GM12878 (cell line): Measurements from ENCODE around the gene TPST1.

Experiments used
- BACH1 ChIP-seq: fragments of 450-650 bp; IDR thresholded peaks from 2 replicates; pipeline ENCODE4 v1.6.1; 2017; ENCODE audit warnings: mild to moderate bottlenecking, borderline replicate concordance
- CTCF ChIP-seq, 3 experiments: IDR thresholded peaks in 2 of 3; conservative IDR thresholded peaks in 1 of 3; 2 replicates each; pipeline ENCODE4 v1.5.1; 2011; ENCODE audit warnings: low read depth in 3 of 3, low read length in 3 of 3, mild to moderate bottlenecking in 3 of 3, control low read depth in 2 of 3, moderate library complexity in 2 of 3, inconsistent platforms in 1 of 3, mixed read lengths in 1 of 3; ENCODE audit not compliant: control insufficient read depth in 2 of 3, insufficient read depth in 1 of 3; ENCODE audit errors: extremely low read depth in 1 of 3
- JUND ChIP-seq: IDR thresholded peaks from 2 replicates; pipeline ENCODE4 v1.6.1; 2012; ENCODE audit warnings: low read depth, mild to moderate bottlenecking, low read length, improper control_type of control experiment, moderate library complexity
- LARP7 ChIP-seq: fragments of 450-650 bp; IDR thresholded peaks from 2 replicates; pipeline ENCODE4 v1.6.1; 2017; ENCODE audit warnings: mild to moderate bottlenecking
- MTA2 ChIP-seq: fragments of 450-650 bp; IDR thresholded peaks from 2 replicates; pipeline ENCODE4 v1.6.1; 2016; ENCODE audit warnings: low read depth, mild to moderate bottlenecking, moderate library complexity
- NBN ChIP-seq: fragments of 450-650 bp; IDR thresholded peaks from 2 replicates; pipeline ENCODE4 v1.6.1; 2016
- PAX5 ChIP-seq: IDR thresholded peaks from 2 replicates; pipeline ENCODE4 v1.6.1; 2011; ENCODE audit warnings: low read depth, low read length, borderline replicate concordance
- PML ChIP-seq: IDR thresholded peaks from 2 replicates; pipeline ENCODE4 v1.6.1; 2012; ENCODE audit warnings: low read length, inconsistent platforms
- RCOR1 ChIP-seq: conservative IDR thresholded peaks from 2 replicates; pipeline ENCODE4 v1.6.1; 2012; ENCODE audit warnings: low read depth, low read length, improper control_type of control experiment
- REST ChIP-seq: IDR thresholded peaks from 2 replicates; pipeline ENCODE4 v1.6.1; 2012; ENCODE audit warnings: mild to moderate bottlenecking, low read depth, low read length
- RFX5 ChIP-seq: IDR thresholded peaks from 2 replicates; pipeline ENCODE4 v1.6.1; 2011; ENCODE audit warnings: low read depth, low read length, improper control_type of control experiment
- USF1 ChIP-seq: IDR thresholded peaks from 2 replicates; pipeline ENCODE4 v1.6.1; 2011; ENCODE audit warnings: borderline replicate concordance, low read depth, mild to moderate bottlenecking, moderate library complexity, mixed read lengths, low read length; ENCODE audit not compliant: insufficient read depth; ENCODE audit errors: extremely low read length
- ZNF24 ChIP-seq: fragments of 450-650 bp; IDR thresholded peaks from 2 replicates; pipeline ENCODE4 v1.6.1; 2017; ENCODE audit warnings: antibody characterized with exemption, mild to moderate bottlenecking

DNA sequence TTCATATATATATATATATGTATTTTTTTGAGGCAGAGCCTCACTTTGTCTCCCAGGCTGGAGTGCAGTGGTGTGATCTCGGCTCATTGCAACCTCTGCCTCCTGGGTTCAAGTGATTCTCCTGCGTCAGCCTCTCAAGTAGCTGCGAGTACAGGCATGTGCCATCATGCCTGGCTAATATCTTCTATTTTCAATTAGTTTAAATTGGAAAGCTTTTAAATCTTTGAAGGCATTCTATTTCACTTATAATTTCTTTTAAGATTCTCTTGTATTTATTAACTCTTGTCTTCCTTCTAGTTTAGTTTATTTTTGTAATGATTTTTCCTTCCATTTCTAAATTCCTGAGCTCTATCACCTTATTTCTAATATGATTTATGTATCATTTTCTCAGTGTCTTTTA, 71.2 kb downstream of the TPST1 start:
- TF ChIP-seq CTCF (IDR thresholded peaks at IDR 0.05 in 2 of 3, conservative IDR thresholded peaks at IDR 0.05 in 1 of 3; ENCODE audit: control insufficient read depth in 2 of 3, extremely low read depth in 1 of 3, insufficient read depth in 1 of 3, low read depth in 3 of 3, low read length in 3 of 3) (no peak), PAX5 (no peak), RFX5 (no peak), BACH1 (no peak), JUND (no peak), RCOR1 (no peak), MTA2 (no peak), LARP7 (no peak), USF1 (no peak), ZNF24 (no peak), NBN (no peak), PML (no peak), REST (no peak)
